ENCODE measurements around the gene MMP15. TPM values are rescaled to one million over a fixed set of nuclear protein-coding genes. Genes with fewer than 3 reads are reported as not detected.

The MMP15 gene
- total and polyA plus RNA-seq, 2 of the 13 experiments (the other 11 are each of a cell fraction or from before 2014, with no cell fraction given) = 35.2 to 44.9 TPM

GRCh38 chr16:58024486-58025350, 836 bp upstream of the MMP15 start (continued):
- TF ChIP-seq, protein P1, sequence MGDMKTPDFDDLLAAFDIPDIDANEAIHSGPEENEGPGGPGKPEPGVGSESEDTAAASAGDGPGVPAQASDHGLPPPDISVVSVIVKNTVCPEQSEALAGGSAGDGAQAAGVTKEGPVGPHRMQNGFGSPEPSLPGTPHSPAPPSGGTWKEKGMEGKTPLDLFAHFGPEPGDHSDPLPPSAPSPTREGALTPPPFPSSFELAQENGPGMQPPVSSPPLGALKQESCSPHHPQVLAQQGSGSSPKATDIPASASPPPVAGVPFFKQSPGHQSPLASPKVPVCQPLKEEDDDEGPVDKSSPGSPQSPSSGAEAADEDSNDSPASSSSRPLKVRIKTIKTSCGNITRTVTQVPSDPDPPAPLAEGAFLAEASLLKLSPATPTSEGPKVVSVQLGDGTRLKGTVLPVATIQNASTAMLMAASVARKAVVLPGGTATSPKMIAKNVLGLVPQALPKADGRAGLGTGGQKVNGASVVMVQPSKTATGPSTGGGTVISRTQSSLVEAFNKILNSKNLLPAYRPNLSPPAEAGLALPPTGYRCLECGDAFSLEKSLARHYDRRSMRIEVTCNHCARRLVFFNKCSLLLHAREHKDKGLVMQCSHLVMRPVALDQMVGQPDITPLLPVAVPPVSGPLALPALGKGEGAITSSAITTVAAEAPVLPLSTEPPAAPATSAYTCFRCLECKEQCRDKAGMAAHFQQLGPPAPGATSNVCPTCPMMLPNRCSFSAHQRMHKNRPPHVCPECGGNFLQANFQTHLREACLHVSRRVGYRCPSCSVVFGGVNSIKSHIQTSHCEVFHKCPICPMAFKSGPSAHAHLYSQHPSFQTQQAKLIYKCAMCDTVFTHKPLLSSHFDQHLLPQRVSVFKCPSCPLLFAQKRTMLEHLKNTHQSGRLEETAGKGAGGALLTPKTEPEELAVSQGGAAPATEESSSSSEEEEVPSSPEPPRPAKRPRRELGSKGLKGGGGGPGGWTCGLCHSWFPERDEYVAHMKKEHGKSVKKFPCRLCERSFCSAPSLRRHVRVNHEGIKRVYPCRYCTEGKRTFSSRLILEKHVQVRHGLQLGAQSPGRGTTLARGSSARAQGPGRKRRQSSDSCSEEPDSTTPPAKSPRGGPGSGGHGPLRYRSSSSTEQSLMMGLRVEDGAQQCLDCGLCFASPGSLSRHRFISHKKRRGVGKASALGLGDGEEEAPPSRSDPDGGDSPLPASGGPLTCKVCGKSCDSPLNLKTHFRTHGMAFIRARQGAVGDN (CRISPR knock-in tag; IDR thresholded peaks at IDR 0.05) = peak; percentile 98
- TF ChIP-seq NCOA5 (CRISPR knock-in tag; IDR thresholded peaks at IDR 0.05) = no peak
- TF ChIP-seq BRD4 (CRISPR knock-in tag; IDR thresholded peaks at IDR 0.05) = peak; percentile 26
- no peak for TF ChIP-seq IKZF1 (IDR thresholded peaks at IDR 0.05)
- TF ChIP-seq FOXC1 (CRISPR knock-in tag; IDR thresholded peaks at IDR 0.05; ENCODE audit: borderline replicate concordance) = no peak
- TF ChIP-seq ZNF441 (CRISPR knock-in tag; IDR thresholded peaks at IDR 0.05; ENCODE audit: borderline replicate concordance) = peak; percentile 95
- TF ChIP-seq ZNF7 (CRISPR knock-in tag; IDR thresholded peaks at IDR 0.05) = no peak; the same call in 1 of the 2 replicates
- no peak for TF ChIP-seq ZNF280B (CRISPR knock-in tag; IDR thresholded peaks at IDR 0.05; ENCODE audit: borderline replicate concordance)
- no peak for TF ChIP-seq GMEB2 (CRISPR knock-in tag; IDR thresholded peaks at IDR 0.05; ENCODE audit: low read depth)
- TF ChIP-seq KLF16 (CRISPR knock-in tag; IDR thresholded peaks at IDR 0.05) = peak in 1 of 2 experiments; percentile 91; a peak in 2 of 4 replicates
- no peak for TF ChIP-seq KLF6 (CRISPR knock-in tag; IDR thresholded peaks at IDR 0.05)
- peak; percentile 57 for TF ChIP-seq FOXJ3 (CRISPR knock-in tag; IDR thresholded peaks at IDR 0.05; ENCODE audit: borderline replicate concordance)
- 0 out of 2 replicates have a peak, but pooled peaks have one; percentile 44 for TF ChIP-seq NR1H2 (CRISPR knock-in tag; IDR thresholded peaks at IDR 0.05; ENCODE audit: borderline replicate concordance, low read depth)
- TF ChIP-seq AHR (CRISPR knock-in tag; IDR thresholded peaks at IDR 0.05) = peak; percentile 55; the same call in 1 of the 2 replicates
- TF ChIP-seq SSRP1 (CRISPR knock-in tag; IDR thresholded peaks at IDR 0.05) = peak; percentile 65; the same call in 1 of the 2 replicates
- peak; percentile 23; the same call in 1 of the 2 replicates for TF ChIP-seq NR0B2 (CRISPR knock-in tag; IDR thresholded peaks at IDR 0.05)
- TF ChIP-seq, protein P2, sequence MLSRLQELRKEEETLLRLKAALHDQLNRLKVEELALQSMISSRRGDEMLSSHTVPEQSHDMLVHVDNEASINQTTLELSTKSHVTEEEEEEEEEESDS (CRISPR knock-in tag; IDR thresholded peaks at IDR 0.05; ENCODE audit: borderline replicate concordance) = no peak
- TF ChIP-seq SKI (IDR thresholded peaks at IDR 0.05; ENCODE audit: partially characterized antibody) = peak; percentile 93
- TF ChIP-seq IKZF4 (CRISPR knock-in tag; IDR thresholded peaks at IDR 0.05; ENCODE audit: borderline replicate concordance, low read depth, not compliant biosample characterization) = peak; percentile 24

Measured in HepG2 (cell line).